Measurements from ENCODE around the gene DNM3. TPM values are rescaled to one million over a fixed set of nuclear protein-coding genes. Genes with fewer than 3 reads are reported as not detected.

The DNM3 gene
- total and polyA plus RNA-seq, 10 of the 15 experiments (the other 5 are each of a cell fraction or from before 2014, with no cell fraction given) = 0.03 to 1.5 (median 0.08) TPM; not detected in 3

DNA sequence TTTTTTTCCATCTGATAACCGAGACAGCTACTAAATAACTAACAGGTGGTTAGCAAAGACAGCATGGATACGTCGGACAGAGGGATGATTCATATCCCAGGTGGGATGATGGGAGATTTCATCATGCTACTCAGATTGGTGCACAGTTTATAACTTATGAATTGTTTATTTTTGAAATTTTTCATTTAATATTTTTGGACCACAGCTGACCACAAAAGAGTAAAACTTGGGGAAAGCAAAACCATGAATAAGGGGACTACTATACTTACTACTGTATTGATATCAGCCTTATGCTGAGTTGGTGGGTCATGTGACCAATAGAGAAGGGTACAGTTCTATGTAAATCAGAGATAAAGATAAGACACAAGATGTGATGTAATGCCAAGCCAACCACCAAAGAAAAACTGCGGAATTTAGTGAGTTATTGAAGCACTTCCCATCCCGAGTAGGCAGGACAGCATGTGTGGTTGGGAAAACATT is 331.1 kb downstream of the DNM3 start (continued):
- TF ChIP-seq, protein P1, sequence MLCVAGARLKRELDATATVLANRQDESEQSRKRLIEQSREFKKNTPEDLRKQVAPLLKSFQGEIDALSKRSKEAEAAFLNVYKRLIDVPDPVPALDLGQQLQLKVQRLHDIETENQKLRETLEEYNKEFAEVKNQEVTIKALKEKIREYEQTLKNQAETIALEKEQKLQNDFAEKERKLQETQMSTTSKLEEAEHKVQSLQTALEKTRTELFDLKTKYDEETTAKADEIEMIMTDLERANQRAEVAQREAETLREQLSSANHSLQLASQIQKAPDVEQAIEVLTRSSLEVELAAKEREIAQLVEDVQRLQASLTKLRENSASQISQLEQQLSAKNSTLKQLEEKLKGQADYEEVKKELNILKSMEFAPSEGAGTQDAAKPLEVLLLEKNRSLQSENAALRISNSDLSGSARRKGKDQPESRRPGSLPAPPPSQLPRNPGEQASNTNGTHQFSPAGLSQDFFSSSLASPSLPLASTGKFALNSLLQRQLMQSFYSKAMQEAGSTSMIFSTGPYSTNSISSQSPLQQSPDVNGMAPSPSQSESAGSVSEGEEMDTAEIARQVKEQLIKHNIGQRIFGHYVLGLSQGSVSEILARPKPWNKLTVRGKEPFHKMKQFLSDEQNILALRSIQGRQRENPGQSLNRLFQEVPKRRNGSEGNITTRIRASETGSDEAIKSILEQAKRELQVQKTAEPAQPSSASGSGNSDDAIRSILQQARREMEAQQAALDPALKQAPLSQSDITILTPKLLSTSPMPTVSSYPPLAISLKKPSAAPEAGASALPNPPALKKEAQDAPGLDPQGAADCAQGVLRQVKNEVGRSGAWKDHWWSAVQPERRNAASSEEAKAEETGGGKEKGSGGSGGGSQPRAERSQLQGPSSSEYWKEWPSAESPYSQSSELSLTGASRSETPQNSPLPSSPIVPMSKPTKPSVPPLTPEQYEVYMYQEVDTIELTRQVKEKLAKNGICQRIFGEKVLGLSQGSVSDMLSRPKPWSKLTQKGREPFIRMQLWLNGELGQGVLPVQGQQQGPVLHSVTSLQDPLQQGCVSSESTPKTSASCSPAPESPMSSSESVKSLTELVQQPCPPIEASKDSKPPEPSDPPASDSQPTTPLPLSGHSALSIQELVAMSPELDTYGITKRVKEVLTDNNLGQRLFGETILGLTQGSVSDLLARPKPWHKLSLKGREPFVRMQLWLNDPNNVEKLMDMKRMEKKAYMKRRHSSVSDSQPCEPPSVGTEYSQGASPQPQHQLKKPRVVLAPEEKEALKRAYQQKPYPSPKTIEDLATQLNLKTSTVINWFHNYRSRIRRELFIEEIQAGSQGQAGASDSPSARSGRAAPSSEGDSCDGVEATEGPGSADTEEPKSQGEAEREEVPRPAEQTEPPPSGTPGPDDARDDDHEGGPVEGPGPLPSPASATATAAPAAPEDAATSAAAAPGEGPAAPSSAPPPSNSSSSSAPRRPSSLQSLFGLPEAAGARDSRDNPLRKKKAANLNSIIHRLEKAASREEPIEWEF (IDR thresholded peaks at IDR 0.05; ENCODE audit: insufficient replicate concordance, low read depth, low read length) = no peak
- no peak for TF ChIP-seq FOS (IDR thresholded peaks at IDR 0.05; ENCODE audit: borderline replicate concordance, extremely low read depth, insufficient read length)
- no peak for TF ChIP-seq YY1 (IDR thresholded peaks at IDR 0.05; ENCODE audit: low read depth, low read length)
- TF ChIP-seq TARDBP (IDR thresholded peaks at IDR 0.05; ENCODE audit: borderline replicate concordance) = no peak

DNA sequence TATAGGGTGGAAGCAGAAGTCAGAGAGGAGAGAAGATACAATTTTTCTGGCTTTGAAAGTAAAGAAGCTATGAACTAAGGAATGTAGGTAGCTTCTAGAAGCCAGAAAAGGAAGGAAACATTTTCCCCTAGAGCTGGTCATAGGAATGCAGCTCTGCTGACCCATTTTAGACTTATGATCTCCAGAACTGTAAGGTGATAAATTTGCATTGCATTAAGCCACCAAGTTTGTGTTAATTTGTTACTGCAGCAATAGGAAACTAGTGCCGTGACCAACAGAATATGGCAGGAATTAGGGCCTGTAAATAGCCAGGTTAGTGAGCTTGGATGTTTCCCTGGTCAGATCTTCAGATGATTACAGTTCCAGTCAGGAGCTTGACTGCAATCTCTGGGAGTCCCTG is 334.9 kb downstream of the DNM3 start:
- peaks cover 1% of the 10 kb centered on the region for H3K79me2 ChIP-seq (ENCODE audit: control insufficient read depth, insufficient read depth, low read length)
- ATAC-seq (no peak), FAIRE-seq (no peak), DNase-seq (ENCODE audit: low read depth, low spot score) (no peak)
- H3K27ac ChIP-seq (ENCODE audit: control insufficient read depth, insufficient read depth) = no peak overlapping the region
- ChIA-PET POLR2A (no interaction called here), RAD21 (ENCODE audit: unreplicated experiment) (interaction anchor here (1.4 kb wide), 2 partner anchors 163 to 205 kb away, joined by 3 read pairs; no protein-coding TSS in a partner anchor), CTCF (interaction anchor here (0.6 to 1.7 kb wide), 6 partner anchors 11 to 221 kb away, joined by 3 to 9 read pairs (median 4); no protein-coding TSS in a partner anchor), SMC1A (ENCODE audit: uncharacterized antibody, unreplicated experiment) (interaction anchor here (1.0 to 10.6 kb wide), 3 partner anchors 28 to 166 kb away, joined by 4 to 130 read pairs (median 4); no protein-coding TSS in a partner anchor)
- H2AFZ ChIP-seq (ENCODE audit: control insufficient read depth, low read depth, low read length) = no peak overlapping the region
- WGBS (ENCODE audit: insufficient coverage, insufficient replicate concordance, low lambda C conversion rate, missing lambda C conversion rate) = 85% methylated on average over 1 of the region's 1 CpG
- BruUV-seq (replicated peaks) = no TSS peak
- in situ Hi-C loops (cut with MboI) = no loop called here
- peaks cover 6% of the 10 kb centered on the region; the same call in 1 of the 2 replicates for H3K4me1 ChIP-seq (ENCODE audit: control insufficient read depth, insufficient read depth, low read length)
- TF ChIP-seq YY1 (IDR thresholded peaks at IDR 0.05; ENCODE audit: low read depth, low read length) = no peak
- TF ChIP-seq NR2C2 (IDR thresholded peaks at IDR 0.05; ENCODE audit: borderline replicate concordance, control insufficient read depth, insufficient read length, low read depth) = no peak
- no peak for TF ChIP-seq FOXM1 (IDR thresholded peaks at IDR 0.05; ENCODE audit: low read depth, low read length)
- TF ChIP-seq, protein P2, sequence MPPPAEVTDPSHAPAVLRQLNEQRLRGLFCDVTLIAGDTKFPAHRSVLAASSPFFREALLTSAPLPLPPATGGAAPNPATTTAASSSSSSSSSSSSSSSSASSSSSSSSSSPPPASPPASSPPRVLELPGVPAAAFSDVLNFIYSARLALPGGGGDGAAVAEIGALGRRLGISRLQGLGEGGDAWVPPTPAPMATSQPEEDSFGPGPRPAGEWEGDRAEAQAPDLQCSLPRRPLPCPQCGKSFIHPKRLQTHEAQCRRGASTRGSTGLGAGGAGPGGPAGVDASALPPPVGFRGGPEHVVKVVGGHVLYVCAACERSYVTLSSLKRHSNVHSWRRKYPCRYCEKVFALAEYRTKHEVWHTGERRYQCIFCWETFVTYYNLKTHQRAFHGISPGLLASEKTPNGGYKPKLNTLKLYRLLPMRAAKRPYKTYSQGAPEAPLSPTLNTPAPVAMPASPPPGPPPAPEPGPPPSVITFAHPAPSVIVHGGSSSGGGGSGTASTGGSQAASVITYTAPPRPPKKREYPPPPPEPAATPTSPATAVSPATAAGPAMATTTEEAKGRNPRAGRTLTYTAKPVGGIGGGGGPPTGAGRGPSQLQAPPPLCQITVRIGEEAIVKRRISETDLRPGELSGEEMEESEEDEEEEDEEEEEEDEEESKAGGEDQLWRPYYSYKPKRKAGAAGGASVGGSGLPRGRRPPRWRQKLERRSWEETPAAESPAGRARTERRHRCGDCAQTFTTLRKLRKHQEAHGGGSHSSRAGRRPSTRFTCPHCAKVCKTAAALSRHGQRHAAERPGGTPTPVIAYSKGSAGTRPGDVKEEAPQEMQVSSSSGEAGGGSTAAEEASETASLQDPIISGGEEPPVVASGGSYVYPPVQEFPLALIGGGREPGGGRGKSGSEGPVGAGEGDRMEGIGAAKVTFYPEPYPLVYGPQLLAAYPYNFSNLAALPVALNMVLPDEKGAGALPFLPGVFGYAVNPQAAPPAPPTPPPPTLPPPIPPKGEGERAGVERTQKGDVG (CRISPR knock-in tag; IDR thresholded peaks at IDR 0.05) = no peak
- TF ChIP-seq CEBPB (IDR thresholded peaks at IDR 0.05; ENCODE audit: borderline replicate concordance in 1 of 2, low read depth in 2 of 2, low read length in 2 of 2) = no peak
- no peak for TF ChIP-seq HDAC2 (IDR thresholded peaks at IDR 0.05)
- no peak for TF ChIP-seq GATAD2B (conservative IDR thresholded peaks at IDR 0.05; ENCODE audit: low read depth)
- TF ChIP-seq FOXK2 (IDR thresholded peaks at IDR 0.05) = no peak
- TF ChIP-seq ZNF622 (IDR thresholded peaks at IDR 0.05) = no peak
- no peak for TF ChIP-seq RCOR1 (conservative IDR thresholded peaks at IDR 0.05; ENCODE audit: low read depth, low read length)
- TF ChIP-seq, protein P3, sequence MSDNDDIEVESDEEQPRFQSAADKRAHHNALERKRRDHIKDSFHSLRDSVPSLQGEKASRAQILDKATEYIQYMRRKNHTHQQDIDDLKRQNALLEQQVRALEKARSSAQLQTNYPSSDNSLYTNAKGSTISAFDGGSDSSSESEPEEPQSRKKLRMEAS (IDR thresholded peaks at IDR 0.05; ENCODE audit: low read depth, low read length) = no peak
- no peak for TF ChIP-seq TBL1XR1 (IDR thresholded peaks at IDR 0.05; ENCODE audit: low read depth, low read length)
- H4K20me1 ChIP-seq (ENCODE audit: control insufficient read depth, insufficient read depth) = no peaks in the 10 kb centered on the region
- intact Hi-C loops (cut with micrococcal nuclease; ENCODE audit: unreplicated experiment) = no loop called here
- H3K27me3 ChIP-seq (replicated peaks in 1 of 2; ENCODE audit: control insufficient read depth in 2 of 2, insufficient read depth in 2 of 2, low read length in 1 of 2) = no peaks in the 10 kb centered on the region; a peak in 1 of 4 replicates
- no peaks in the 10 kb centered on the region for H3K9me3 ChIP-seq (replicated peaks; ENCODE audit: control insufficient read depth, insufficient read depth, low read length)
- H3K4me3 ChIP-seq = no peak overlapping the region
- no peak overlapping the region for H3K9ac ChIP-seq (ENCODE audit: control insufficient read depth, insufficient read depth, low read length)
- no peak overlapping the region for H3K4me2 ChIP-seq (ENCODE audit: control insufficient read depth, insufficient read depth)
- H3K36me3 ChIP-seq (ENCODE audit: control insufficient read depth in 2 of 2, insufficient read depth in 2 of 2, low read length in 1 of 2) = no peaks in the 10 kb centered on the region

Data from GM12878 (cell line).